ENCODE data around the gene LNX1. TPM values are rescaled to one million over a fixed set of nuclear protein-coding genes. Genes with fewer than 3 reads are reported as not detected.

Gene LNX1
- total RNA-seq = 0.86 and 2.0 TPM in 2 replicates

GRCh38 chr4:53591372-53591892 is at the start of gene LNX1:
Gene LNX1 (minus strand): TSS chr4:53591486. CDS start chr4:53574002, 17,484 bp downstream.

Other genes starting within 250 kb of the LNX1 start
- 20.4 and 75.4 TPM in 2 replicates for gene SCFD2, start 225.4 kb downstream of the LNX1 start, total RNA-seq
- gene FIP1L1, start 213.8 kb downstream of the LNX1 start, total RNA-seq = 63.7 and 94.1 TPM in 2 replicates